A204.1 (cell line): ENCODE measurements around the gene KRTAP21-2.
"Not testable (repeated sequence)": the region's sequence is repeated elsewhere in the genome, so short reads cannot be mapped to it uniquely, and the experiment has no call there.

ENCODE experiments used
- FAIRE-seq: peaks from 2 replicates; lab custom pipeline; 2012; peaks lifted over from hg19 to GRCh38; lab: Jason Lieb, UNC

KRTAP21-2 gene

GRCh38 chr21:30747159-30747558, at the start of gene KRTAP21-2:
TSS of gene KRTAP21-2 (minus strand) at chr21:30747259. CDS start at chr21:30747202, 57 bp downstream.
- FAIRE-seq: no peak

GRCh38 chr21:30793581-30794314, 46.7 kb upstream of the KRTAP21-2 start:
- no peak for FAIRE-seq

- no peak for FAIRE-seq
Observed at GRCh38 chr21:30779249-30779648, 32.2 kb upstream of the KRTAP21-2 start.

- no peak for FAIRE-seq
Observed at GRCh38 chr21:30769724-30770431, 22.8 kb upstream of the KRTAP21-2 start.

- FAIRE-seq: no peak
Observed at GRCh38 chr21:30760776-30761175, 13.7 kb upstream of the KRTAP21-2 start.

GRCh38 chr21:30758306-30758705, 11.2 kb upstream of the KRTAP21-2 start:
- FAIRE-seq: no peak

- not testable (repeated sequence) for FAIRE-seq
Observed at GRCh38 chr21:30755328-30755727, 8.3 kb upstream of the KRTAP21-2 start, which contains the start of gene KRTAP21-1. TSS of gene KRTAP21-1 (minus strand) at chr21:30755428. CDS start at chr21:30755378, 50 bp downstream.

- no peak for FAIRE-seq
Observed at GRCh38 chr21:30740462-30740861, 6.6 kb downstream of the KRTAP21-2 start.

GRCh38 chr21:30733026-30733425, 14.0 kb downstream of the KRTAP21-2 start:
- FAIRE-seq: no peak

GRCh38 chr21:30726726-30727125, 20.3 kb downstream of the KRTAP21-2 start:
- no peak for FAIRE-seq

GRCh38 chr21:30719401-30719800, 27.7 kb downstream of the KRTAP21-2 start:
- no peak for FAIRE-seq

- FAIRE-seq: no peak
Observed at GRCh38 chr21:30718239-30718909, 28.7 kb downstream of the KRTAP21-2 start, which contains the start of gene KRTAP21-3. TSS of gene KRTAP21-3 (minus strand) at chr21:30718777. CDS start at chr21:30718759, 18 bp downstream.

GRCh38 chr21:30717105-30717504, 30.0 kb downstream of the KRTAP21-2 start:
- FAIRE-seq: no peak

GRCh38 chr21:30714946-30715345, 32.1 kb downstream of the KRTAP21-2 start:
- no peak for FAIRE-seq

GRCh38 chr21:30714456-30714855, 32.6 kb downstream of the KRTAP21-2 start:
- FAIRE-seq: no peak

GRCh38 chr21:30713766-30714165, 33.3 kb downstream of the KRTAP21-2 start:
- FAIRE-seq: no peak

- FAIRE-seq: no peak
Observed at GRCh38 chr21:30710499-30710898, 36.6 kb downstream of the KRTAP21-2 start.

- no peak for FAIRE-seq
Observed at GRCh38 chr21:30707409-30707808, 39.6 kb downstream of the KRTAP21-2 start.
